Stimulated activated naive B cell treated with anti-CD40 and anti-IgM and Interleukin-4, amounts not matched to agents 10 μg/mL and 1 μg/mL and 100 μg/mL, for 72 hours (primary cell): ENCODE measurements around the gene NOTCH1.

Experiments used
- ATAC-seq, 2 donors: fragments of 150-1000 bp; cut with Tn5 transposase; replicated peaks; 2 replicates each; pipeline ENCODE4 v1.10.0; 2021; ENCODE audit warnings: moderate library complexity in 1 of 2
- DNase-seq: peaks from one replicate; pipeline ENCODE4 v3.0.0; 2021
- H3K27ac Mint-ChIP-seq: one replicate; pipeline ENCODE4 v1.8.0; 2022; ENCODE audit warnings: mild to moderate bottlenecking, mixed read lengths
- H3K27me3 Mint-ChIP-seq, 2 donors: one replicate each; pipeline ENCODE4 v1.8.0; 2022; ENCODE audit warnings: mixed read lengths in 2 of 2
- H3K36me3 Mint-ChIP-seq, 2 donors: one replicate each; pipeline ENCODE4 v1.8.0; 2022; ENCODE audit warnings: mixed read lengths in 2 of 2, mild to moderate bottlenecking in 1 of 2
- H3K4me1 Mint-ChIP-seq, 2 donors: one replicate each; pipeline ENCODE4 v1.8.0; 2022; ENCODE audit warnings: mixed read lengths in 2 of 2, mild to moderate bottlenecking in 1 of 2
- H3K4me3 Mint-ChIP-seq, 2 donors: one replicate each; pipeline ENCODE4 v1.8.0; 2022; ENCODE audit warnings: mild to moderate bottlenecking in 2 of 2, mixed read lengths in 2 of 2, moderate library complexity in 1 of 2
- H3K9me3 Mint-ChIP-seq, 2 donors: one replicate each; pipeline ENCODE4 v1.8.0; 2022; ENCODE audit warnings: mixed read lengths in 2 of 2, mild to moderate bottlenecking in 1 of 2

The NOTCH1 gene

DNA sequence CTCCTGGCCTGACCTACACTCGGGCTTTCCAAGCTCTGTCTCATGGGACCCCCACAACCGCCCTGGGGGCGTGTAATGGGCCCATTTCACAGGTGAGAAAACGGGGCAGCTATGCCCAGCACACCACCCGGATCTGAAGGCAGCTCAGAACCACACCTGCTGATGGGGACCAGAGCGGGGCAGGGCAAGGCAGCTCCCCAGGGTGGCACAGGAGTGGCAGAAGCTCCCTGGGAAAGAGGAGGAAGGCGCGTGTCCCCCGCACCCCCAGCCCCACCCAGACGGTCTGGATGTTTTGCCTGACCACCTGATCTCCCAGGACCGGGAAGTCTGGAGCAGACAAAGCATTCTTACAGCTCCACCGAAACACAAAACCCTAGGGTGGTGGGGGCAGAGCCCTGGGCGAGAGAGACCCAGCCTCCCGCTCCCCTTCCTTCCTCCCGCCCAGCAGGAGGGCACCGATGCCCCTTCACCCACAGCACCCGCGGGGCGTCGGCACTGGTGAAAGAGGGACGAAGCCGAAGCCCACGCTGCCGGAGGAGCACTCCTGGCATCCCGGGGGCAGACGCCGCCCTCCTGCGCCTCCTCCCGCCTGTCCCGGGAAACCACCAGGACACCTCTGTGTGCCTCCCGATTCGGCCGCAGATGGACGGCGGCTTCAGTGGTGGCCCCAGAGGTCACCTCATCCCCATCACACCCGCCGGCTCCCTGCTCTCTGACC, 14.5 kb downstream of the NOTCH1 start:
- H3K9me3 Mint-ChIP-seq = no peaks in the 10 kb centered on the region
- peak overlapping the region in 1 of 2 donors; percentile 52 for H3K4me3 Mint-ChIP-seq
- DNase-seq = no peak
- H3K27ac Mint-ChIP-seq = no peak overlapping the region
- ATAC-seq = no peak
- peaks cover 0 to 6% of the 10 kb centered on the region in 2 donors for H3K27me3 Mint-ChIP-seq
- peaks cover 45 to 76% of the 10 kb centered on the region in 2 donors for H3K4me1 Mint-ChIP-seq
- peaks cover 3 to 23% of the 10 kb centered on the region in 2 donors for H3K36me3 Mint-ChIP-seq

DNA sequence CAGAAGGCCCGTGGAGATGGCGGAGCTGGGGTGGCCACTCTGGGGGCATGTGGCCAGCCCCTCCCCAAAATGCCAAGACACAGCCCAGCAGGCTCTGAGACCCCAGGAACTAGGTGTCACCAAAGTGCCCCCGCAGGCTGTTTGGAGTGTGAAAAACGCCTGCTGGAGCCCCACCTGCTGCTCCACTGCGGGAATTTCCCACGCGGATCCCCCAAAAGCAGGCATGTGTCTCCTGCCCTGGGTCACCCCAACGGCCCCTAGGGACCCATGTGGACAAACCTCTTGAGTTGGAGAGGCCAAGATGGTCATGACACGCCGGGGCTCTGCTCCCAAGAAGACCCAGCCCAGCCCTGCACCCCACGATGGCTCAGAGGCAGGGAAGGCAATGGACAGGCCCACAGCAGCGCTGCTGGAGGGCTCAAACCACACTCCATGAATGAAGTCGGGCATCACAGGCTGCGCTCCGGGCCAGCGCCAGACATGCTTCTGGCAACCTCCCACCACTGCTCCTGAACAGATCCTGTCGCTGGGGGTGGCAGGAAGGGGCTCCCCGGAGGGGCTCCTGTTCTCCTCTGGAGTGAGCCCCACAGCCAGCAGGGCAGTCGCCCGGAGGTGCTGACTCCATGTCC, 15.3 kb downstream of the NOTCH1 start:
- Mint-ChIP-seq H3K27ac (no peak overlapping the region), H3K4me3 (peak overlapping the region in 1 of 2 donors; percentile 4), H3K9me3 (no peaks in the 10 kb centered on the region), H3K4me1 (peaks cover 46 to 84% of the 10 kb centered on the region in 2 donors), H3K36me3 (peaks cover 6 to 23% of the 10 kb centered on the region in 2 donors), H3K27me3 (peaks cover 0 to 6% of the 10 kb centered on the region in 2 donors)
- no peak for DNase-seq
- ATAC-seq = no peak

- no peak for ATAC-seq
- Mint-ChIP-seq H3K36me3 (peaks cover 7 to 23% of the 10 kb centered on the region in 2 donors), H3K9me3 (no peaks in the 10 kb centered on the region), H3K27me3 (peaks cover 0 to 6% of the 10 kb centered on the region in 2 donors), H3K4me1 (peaks cover 43 to 81% of the 10 kb centered on the region in 2 donors), H3K4me3 (peak overlapping the region in 1 of 2 donors; percentile 28), H3K27ac (peak overlapping the region; percentile 20)
- DNase-seq = no peak
Measured at GRCh38 chr9:136529516-136530460, 16.1 kb downstream of the NOTCH1 start.

- DNase-seq (no peak), ATAC-seq (no peak)
- Mint-ChIP-seq H3K4me3 (no peak overlapping the region), H3K27me3 (peaks cover 0 to 6% of the 10 kb centered on the region in 2 donors), H3K4me1 (peaks cover 36 to 72% of the 10 kb centered on the region in 2 donors), H3K36me3 (peaks cover 4 to 19% of the 10 kb centered on the region in 2 donors), H3K9me3 (no peaks in the 10 kb centered on the region), H3K27ac (no peak overlapping the region)
Measured at GRCh38 chr9:136528716-136529341, 17.0 kb downstream of the NOTCH1 start.

GRCh38 chr9:136527721-136528710, 17.8 kb downstream of the NOTCH1 start:
- no peak for DNase-seq
- H3K36me3 Mint-ChIP-seq = peaks cover 4 to 14% of the 10 kb centered on the region in 2 donors
- peak overlapping the region; percentile 16 for H3K27ac Mint-ChIP-seq
- H3K4me3 Mint-ChIP-seq = no peak overlapping the region
- ATAC-seq = no peak
- no peaks in the 10 kb centered on the region for H3K9me3 Mint-ChIP-seq
- H3K4me1 Mint-ChIP-seq = peaks cover 30 to 64% of the 10 kb centered on the region in 2 donors
- H3K27me3 Mint-ChIP-seq = peaks cover 0 to 6% of the 10 kb centered on the region in 2 donors

DNA sequence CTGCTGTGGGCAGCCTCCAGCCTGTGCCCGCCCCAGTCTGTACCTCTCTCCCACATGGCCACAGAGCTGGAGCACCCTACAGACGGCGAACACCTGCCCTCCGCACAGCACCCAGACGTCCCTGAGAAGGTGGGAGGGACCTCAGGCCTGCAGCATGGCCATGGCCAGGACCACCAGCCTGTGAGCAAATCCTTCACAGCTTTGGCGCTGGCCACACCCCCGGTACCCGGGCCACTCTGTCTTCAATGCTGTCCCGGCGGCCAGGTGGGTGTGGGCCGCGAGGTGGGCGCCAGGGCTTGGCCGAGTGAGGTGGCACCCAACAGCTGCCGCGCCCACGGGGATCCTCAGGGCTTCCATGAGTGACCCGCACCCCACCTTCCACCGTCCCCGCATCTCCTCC, 18.7 kb downstream of the NOTCH1 start:
- Mint-ChIP-seq H3K27ac (no peak overlapping the region), H3K27me3 (peaks cover 0 to under 1% of the 10 kb centered on the region in 2 donors), H3K9me3 (no peaks in the 10 kb centered on the region), H3K36me3 (peaks cover 5 to 7% of the 10 kb centered on the region in 2 donors), H3K4me3 (no peak overlapping the region), H3K4me1 (peaks cover 22 to 56% of the 10 kb centered on the region in 2 donors)
- no peak for ATAC-seq
- DNase-seq = no peak

DNA sequence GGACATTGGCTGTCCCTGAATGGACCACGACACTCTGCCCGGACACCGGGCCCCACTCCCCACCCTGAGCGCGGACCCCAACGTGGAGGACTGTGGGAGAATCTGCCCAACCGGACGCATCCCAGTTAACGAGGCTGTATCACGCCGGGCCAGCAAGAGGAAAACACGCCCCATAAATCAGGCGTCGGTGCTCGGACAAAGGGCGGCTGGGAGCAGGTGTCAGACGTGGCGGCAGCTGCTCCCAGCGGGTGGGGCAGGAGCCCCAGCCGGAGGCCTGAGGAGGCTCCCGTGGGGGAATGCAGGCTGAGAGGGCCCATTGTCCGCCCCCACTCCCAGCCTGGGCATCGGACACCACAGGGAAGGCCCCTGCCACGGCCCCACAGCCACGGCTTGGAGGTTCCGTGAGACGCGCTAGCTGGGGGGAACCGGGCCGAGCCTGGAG, 19.2 kb downstream of the NOTCH1 start:
- no peak for DNase-seq
- Mint-ChIP-seq H3K4me1 (peaks cover 20 to 54% of the 10 kb centered on the region in 2 donors), H3K36me3 (peaks cover 5 to 6% of the 10 kb centered on the region in 2 donors), H3K27me3 (no peaks in the 10 kb centered on the region), H3K4me3 (no peak overlapping the region), H3K27ac (no peak overlapping the region), H3K9me3 (no peaks in the 10 kb centered on the region)
- no peak for ATAC-seq

DNA sequence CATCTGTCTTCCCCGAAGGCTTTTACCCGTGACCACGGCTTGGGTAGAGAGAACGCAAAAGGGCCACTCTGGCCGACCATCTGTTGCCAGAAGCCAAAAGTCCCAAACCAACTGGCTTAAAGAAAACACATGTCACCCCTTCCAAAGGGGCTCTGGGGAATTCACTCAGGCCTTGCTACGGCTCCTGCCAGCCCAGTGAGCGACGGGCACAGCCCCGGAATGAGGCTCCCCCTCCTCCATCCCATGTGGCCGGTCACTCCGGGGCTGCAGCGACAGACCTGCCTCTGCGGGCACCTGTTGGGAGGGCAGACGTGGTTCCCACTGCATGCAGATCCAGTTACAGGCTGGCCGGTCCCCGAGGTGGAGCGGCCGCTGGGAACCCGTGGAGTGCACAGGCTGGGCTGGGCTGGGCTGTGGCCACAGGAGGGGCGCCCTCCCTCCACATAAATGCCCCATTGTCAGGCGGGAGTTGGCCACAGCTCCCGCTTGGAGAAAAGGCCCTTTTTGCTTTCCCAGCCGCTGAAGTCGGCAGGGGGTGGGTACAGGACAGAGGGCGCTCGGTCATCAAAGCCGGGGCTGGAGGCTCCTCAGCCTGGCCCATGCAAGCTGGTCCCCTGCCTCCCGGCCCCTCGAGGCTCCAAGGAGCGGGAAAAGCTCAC, 19.9 kb downstream of the NOTCH1 start:
- ATAC-seq (no peak), DNase-seq (no peak)
- Mint-ChIP-seq H3K27me3 (no peaks in the 10 kb centered on the region), H3K4me3 (no peak overlapping the region), H3K4me1 (peaks cover 14 to 47% of the 10 kb centered on the region in 2 donors), H3K36me3 (peaks cover 4 to 5% of the 10 kb centered on the region in 2 donors), H3K27ac (peak overlapping the region; percentile 37), H3K9me3 (no peaks in the 10 kb centered on the region)

- Mint-ChIP-seq H3K9me3 (no peaks in the 10 kb centered on the region), H3K4me3 (no peak overlapping the region), H3K4me1 (peaks cover 11 to 39% of the 10 kb centered on the region in 2 donors), H3K27ac (no peak overlapping the region), H3K27me3 (no peaks in the 10 kb centered on the region), H3K36me3 (peaks cover 5% of the 10 kb centered on the region in 2 donors)
- ATAC-seq = no peak
- no peak for DNase-seq
Measured at GRCh38 chr9:136525207-136525606, 20.6 kb downstream of the NOTCH1 start.

- ATAC-seq (no peak), DNase-seq (no peak)
- Mint-ChIP-seq H3K4me1 (peaks cover 3 to 14% of the 10 kb centered on the region in 2 donors), H3K27ac (no peak overlapping the region), H3K4me3 (no peak overlapping the region), H3K9me3 (no peaks in the 10 kb centered on the region), H3K36me3 (peaks cover 15% of the 10 kb centered on the region in 2 donors), H3K27me3 (no peaks in the 10 kb centered on the region)
Measured at GRCh38 chr9:136522314-136523237, 23.3 kb downstream of the NOTCH1 start.

DNA sequence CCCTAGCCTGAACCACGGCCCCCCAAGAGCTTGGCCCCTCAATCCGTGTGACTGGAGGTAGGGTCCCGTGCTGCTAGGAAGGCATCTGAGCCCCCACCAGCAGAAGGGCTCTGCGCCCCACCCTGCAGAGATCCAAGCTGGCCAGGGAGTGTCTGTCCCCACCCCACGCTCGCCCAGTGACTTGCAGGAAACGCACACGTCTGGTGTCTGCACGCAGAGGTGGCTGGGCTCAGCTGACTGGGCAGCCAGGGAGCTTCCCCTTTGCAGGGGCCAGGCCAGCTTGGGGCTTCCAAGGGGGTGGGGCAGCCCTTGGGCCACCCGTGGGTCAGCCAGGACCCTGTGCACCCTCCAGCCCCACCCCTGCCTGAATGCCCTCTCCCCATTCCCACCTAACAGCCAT, 24.3 kb downstream of the NOTCH1 start:
- peaks cover 3 to 14% of the 10 kb centered on the region in 2 donors for H3K4me1 Mint-ChIP-seq
- no peaks in the 10 kb centered on the region for H3K27me3 Mint-ChIP-seq
- no peaks in the 10 kb centered on the region for H3K9me3 Mint-ChIP-seq
- DNase-seq = no peak
- no peak for ATAC-seq
- H3K4me3 Mint-ChIP-seq = no peak overlapping the region
- no peak overlapping the region for H3K27ac Mint-ChIP-seq
- H3K36me3 Mint-ChIP-seq = peaks cover 17 to 20% of the 10 kb centered on the region in 2 donors
